ENCODE results near the gene VIPR1. TPM values are rescaled to one million over a fixed set of nuclear protein-coding genes. Genes with fewer than 3 reads are reported as not detected.

VIPR1 gene
- total RNA-seq, 2 donors from 2014 or later, result 98.5 to 226 TPM

- TF ChIP-seq POLR2AphosphoS5 (IDR thresholded peaks at IDR 0.05), result no peak
- TF ChIP-seq CTCF (IDR thresholded peaks at IDR 0.05), result no peak
- no peak for TF ChIP-seq POLR2A (IDR thresholded peaks at IDR 0.05)
- no peak for DNase-seq (ENCODE audit: low spot score)
Observed at GRCh38 chr3:42510325-42510724, 7.9 kb downstream of the VIPR1 start.

GRCh38 chr3:42511201-42511600, 8.8 kb downstream of the VIPR1 start:
- peak overlapping the region; percentile 15 to 18 for H3K27ac ChIP-seq
- intact Hi-C loops (cut with DNase I), result no loop called here
- H3K9me3 ChIP-seq, result no peaks in the 10 kb centered on the region
- TF ChIP-seq POLR2AphosphoS5 (IDR thresholded peaks at IDR 0.05) (no peak), POLR2A (IDR thresholded peaks at IDR 0.05) (no peak), CTCF (IDR thresholded peaks at IDR 0.05) (no peak)
- H3K4me1 ChIP-seq (replicated peaks), result peaks cover 23% of the 10 kb centered on the region
- no peak overlapping the region for H3K4me3 ChIP-seq
- 86% methylated on average over 1 of the region's 1 CpG for WGBS
- H3K36me3 ChIP-seq, result no peaks in the 10 kb centered on the region
- no peak for DNase-seq (ENCODE audit: low spot score)
- H3K27me3 ChIP-seq (replicated peaks; ENCODE audit: insufficient read depth), result no peaks in the 10 kb centered on the region

More at GRCh38 chr3:42510325-42510724, 7.9 kb downstream of the VIPR1 start:
- H3K36me3 ChIP-seq, result no peaks in the 10 kb centered on the region
- H3K4me1 ChIP-seq (replicated peaks), result peaks cover 16% of the 10 kb centered on the region
- H3K27ac ChIP-seq, result no peak overlapping the region
- H3K4me3 ChIP-seq, result no peak overlapping the region
- 87% methylated on average over 4 of the region's 4 CpGs for WGBS
- H3K9me3 ChIP-seq, result no peaks in the 10 kb centered on the region
- H3K27me3 ChIP-seq (replicated peaks; ENCODE audit: insufficient read depth), result no peaks in the 10 kb centered on the region
- intact Hi-C loops (cut with DNase I), result no loop called here

DNA sequence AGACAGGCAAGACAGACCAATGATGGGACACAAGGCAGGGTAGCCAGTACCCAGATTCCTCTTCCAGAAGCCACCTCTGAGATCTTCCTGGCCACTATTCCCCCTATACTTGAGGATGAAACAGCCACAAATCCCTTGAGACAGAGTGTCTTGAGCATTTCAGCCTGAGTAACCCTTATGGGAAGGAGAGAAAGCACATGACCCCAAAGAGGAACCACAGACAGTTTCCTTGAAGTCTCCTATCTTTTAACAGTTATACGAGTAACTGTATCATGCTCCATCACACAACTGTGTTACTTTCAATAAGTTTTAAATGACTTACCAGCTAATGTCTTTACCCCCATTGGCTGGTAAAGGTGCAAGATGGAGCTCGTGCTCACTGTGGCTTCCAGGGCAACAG, 9.3 kb downstream of the VIPR1 start:
- TF ChIP-seq POLR2A (IDR thresholded peaks at IDR 0.05) (no peak), POLR2AphosphoS5 (IDR thresholded peaks at IDR 0.05) (no peak), CTCF (IDR thresholded peaks at IDR 0.05) (no peak)
- Histone ChIP-seq H3K4me3 (no peak overlapping the region), H3K27ac (no peak overlapping the region), H3K27me3 (replicated peaks; ENCODE audit: insufficient read depth) (no peaks in the 10 kb centered on the region), H3K9me3 (no peaks in the 10 kb centered on the region), H3K4me1 (replicated peaks) (peaks cover 28% of the 10 kb centered on the region), H3K36me3 (no peaks in the 10 kb centered on the region)
- 95% methylated on average over 2 of the region's 2 CpGs for WGBS
- DNase-seq (ENCODE audit: low spot score), result no peak
- intact Hi-C loops (cut with DNase I), result no loop called here

GRCh38 chr3:42513121-42513520, 10.7 kb downstream of the VIPR1 start:
- H3K27me3 ChIP-seq (replicated peaks; ENCODE audit: insufficient read depth), result no peaks in the 10 kb centered on the region
- intact Hi-C loops (cut with DNase I), result no loop called here
- TF ChIP-seq CTCF (IDR thresholded peaks at IDR 0.05) (no peak), POLR2A (IDR thresholded peaks at IDR 0.05) (no peak), POLR2AphosphoS5 (IDR thresholded peaks at IDR 0.05) (no peak)
- H3K9me3 ChIP-seq, result no peaks in the 10 kb centered on the region
- no peak for DNase-seq (ENCODE audit: low spot score)
- peak overlapping the region in 1 of 2 donors; percentile 84 for H3K27ac ChIP-seq
- peaks cover 24% of the 10 kb centered on the region for H3K4me1 ChIP-seq (replicated peaks)
- no peak overlapping the region for H3K4me3 ChIP-seq
- 85% methylated on average over 3 of the region's 3 CpGs for WGBS
- no peaks in the 10 kb centered on the region for H3K36me3 ChIP-seq

DNA sequence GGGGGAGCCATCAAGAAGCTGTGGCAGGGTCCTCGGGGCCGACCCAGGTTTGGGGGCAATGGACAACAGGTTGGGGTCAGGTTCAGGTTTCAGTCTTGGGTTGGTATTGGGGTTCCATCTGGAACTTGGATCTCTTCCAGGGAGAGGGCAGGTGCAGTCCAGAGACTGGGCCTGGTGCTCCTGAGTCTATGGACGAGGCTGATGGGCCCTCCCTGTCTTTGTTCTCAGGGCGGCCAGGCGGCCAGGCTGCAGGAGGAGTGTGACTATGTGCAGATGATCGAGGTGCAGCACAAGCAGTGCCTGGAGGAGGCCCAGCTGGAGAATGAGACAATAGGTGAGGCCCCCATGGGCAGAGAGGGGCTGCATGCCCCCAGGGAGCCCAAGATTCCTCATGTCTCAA, 11.1 kb downstream of the VIPR1 start:
- Histone ChIP-seq H3K4me3 (no peak overlapping the region), H3K9me3 (no peaks in the 10 kb centered on the region), H3K27me3 (replicated peaks; ENCODE audit: insufficient read depth) (no peaks in the 10 kb centered on the region), H3K4me1 (replicated peaks) (peaks cover 23% of the 10 kb centered on the region), H3K27ac (peak overlapping the region; percentile 84 to 87), H3K36me3 (no peaks in the 10 kb centered on the region)
- no peak for TF ChIP-seq POLR2AphosphoS5 (IDR thresholded peaks at IDR 0.05)
- 94% methylated on average over 6 of the region's 6 CpGs for WGBS
- DNase-seq (ENCODE audit: low spot score), result no peak
- intact Hi-C loops (cut with DNase I), result no loop called here
